ENCODE measurements around the gene CCDC40.

DNA sequence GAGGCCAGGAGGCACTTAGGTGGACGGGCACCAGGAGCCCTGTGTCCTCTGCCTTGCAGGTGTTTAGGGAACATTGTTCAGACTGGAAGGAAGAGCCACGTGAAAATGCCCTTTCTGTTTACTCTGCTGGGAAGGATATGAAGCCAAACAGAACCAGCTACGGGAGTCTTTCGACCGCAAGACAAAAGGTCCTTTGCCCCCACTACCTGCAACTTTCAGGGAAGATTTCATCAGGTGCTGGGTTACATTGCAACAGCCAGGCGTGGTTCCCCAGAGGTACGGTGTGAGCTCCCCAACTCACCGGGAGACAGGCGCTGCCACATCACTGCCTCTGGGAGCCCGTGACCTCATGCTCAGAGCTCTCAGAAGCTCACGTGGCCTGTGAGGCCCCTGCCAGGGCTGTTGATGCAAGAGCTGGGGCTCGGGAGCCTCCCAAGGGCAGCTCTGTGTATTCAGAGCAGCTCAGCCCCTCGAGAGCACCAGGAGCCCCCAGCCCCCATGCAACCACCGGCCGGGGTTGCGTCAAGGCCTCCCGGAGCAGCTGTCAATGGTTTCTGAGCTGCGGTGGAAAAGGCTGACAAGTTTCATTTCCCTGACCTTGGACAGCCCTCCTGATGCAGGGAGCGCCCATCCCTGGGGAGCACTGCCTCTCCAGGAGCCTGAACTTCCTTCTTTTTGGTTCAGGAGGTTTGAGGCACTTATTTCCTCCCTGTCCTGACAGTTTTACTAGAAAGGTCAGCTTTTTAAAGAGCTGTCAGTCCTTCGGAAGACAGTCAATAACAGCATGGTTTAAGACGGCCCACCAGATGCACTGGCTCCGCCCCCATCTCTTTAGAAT is 42.8 kb upstream of the CCDC40 start:
- TF ChIP-seq, protein P1, sequence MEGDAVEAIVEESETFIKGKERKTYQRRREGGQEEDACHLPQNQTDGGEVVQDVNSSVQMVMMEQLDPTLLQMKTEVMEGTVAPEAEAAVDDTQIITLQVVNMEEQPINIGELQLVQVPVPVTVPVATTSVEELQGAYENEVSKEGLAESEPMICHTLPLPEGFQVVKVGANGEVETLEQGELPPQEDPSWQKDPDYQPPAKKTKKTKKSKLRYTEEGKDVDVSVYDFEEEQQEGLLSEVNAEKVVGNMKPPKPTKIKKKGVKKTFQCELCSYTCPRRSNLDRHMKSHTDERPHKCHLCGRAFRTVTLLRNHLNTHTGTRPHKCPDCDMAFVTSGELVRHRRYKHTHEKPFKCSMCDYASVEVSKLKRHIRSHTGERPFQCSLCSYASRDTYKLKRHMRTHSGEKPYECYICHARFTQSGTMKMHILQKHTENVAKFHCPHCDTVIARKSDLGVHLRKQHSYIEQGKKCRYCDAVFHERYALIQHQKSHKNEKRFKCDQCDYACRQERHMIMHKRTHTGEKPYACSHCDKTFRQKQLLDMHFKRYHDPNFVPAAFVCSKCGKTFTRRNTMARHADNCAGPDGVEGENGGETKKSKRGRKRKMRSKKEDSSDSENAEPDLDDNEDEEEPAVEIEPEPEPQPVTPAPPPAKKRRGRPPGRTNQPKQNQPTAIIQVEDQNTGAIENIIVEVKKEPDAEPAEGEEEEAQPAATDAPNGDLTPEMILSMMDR (IDR thresholded peaks at IDR 0.05): no peak
- TF ChIP-seq POLR2AphosphoS5 (IDR thresholded peaks at IDR 0.05): peak in 2 of 3 donors; percentile 46 to 54
- no peak for TF ChIP-seq POLR2A (IDR thresholded peaks at IDR 0.05)
